GM18526 (cell line): Measurements from ENCODE around the gene BBS2.

Source experiments
- POLR2A ChIP-seq: IDR thresholded peaks from 3 replicates; pipeline ENCODE4 v1.6.1; 2011; ENCODE audit not compliant: insufficient read length; ENCODE audit errors: extremely low read depth

Gene BBS2

GRCh38 chr16:56539656-56540055 is 19.8 kb upstream of the BBS2 start:
- TF ChIP-seq POLR2A: no peak

- TF ChIP-seq POLR2A: no peak
These were observed 18.5 kb upstream of the BBS2 start for GRCh38 chr16:56538331-56538730.

GRCh38 chr16:56534847-56535383 is 15.1 kb upstream of the BBS2 start:
- TF ChIP-seq POLR2A: no peak

- TF ChIP-seq POLR2A: no peak
These were observed 12.9 kb upstream of the BBS2 start for GRCh38 chr16:56532714-56533113.

- no peak for TF ChIP-seq POLR2A
These were observed 11.0 kb upstream of the BBS2 start for GRCh38 chr16:56530872-56531271.

GRCh38 chr16:56525236-56525635 is 5.4 kb upstream of the BBS2 start:
- TF ChIP-seq POLR2A: no peak

- no peak for TF ChIP-seq POLR2A
These were observed 390 bp upstream of the BBS2 start for GRCh38 chr16:56520251-56520577.

GRCh38 chr16:56518425-56518824 is 1.4 kb downstream of the BBS2 start:
- no peak for TF ChIP-seq POLR2A

- no peak for TF ChIP-seq POLR2A
These were observed 2.6 kb downstream of the BBS2 start for GRCh38 chr16:56517206-56517605.

GRCh38 chr16:56515665-56516064 is 4.2 kb downstream of the BBS2 start:
- TF ChIP-seq POLR2A: no peak

GRCh38 chr16:56514845-56515244 is 5.0 kb downstream of the BBS2 start:
- TF ChIP-seq POLR2A: no peak

- no peak for TF ChIP-seq POLR2A
These were observed 5.9 kb downstream of the BBS2 start for GRCh38 chr16:56513972-56514371.

GRCh38 chr16:56513091-56513490 is 6.7 kb downstream of the BBS2 start:
- TF ChIP-seq POLR2A: no peak

GRCh38 chr16:56512025-56512424 is 7.8 kb downstream of the BBS2 start:
- TF ChIP-seq POLR2A: no peak

- no peak for TF ChIP-seq POLR2A
These were observed 9.3 kb downstream of the BBS2 start for GRCh38 chr16:56510544-56510943.

- TF ChIP-seq POLR2A: no peak
These were observed 12.9 kb downstream of the BBS2 start for GRCh38 chr16:56506941-56507340.

GRCh38 chr16:56505181-56505580 is 14.6 kb downstream of the BBS2 start:
- no peak for TF ChIP-seq POLR2A

- no peak for TF ChIP-seq POLR2A
These were observed 26.0 kb downstream of the BBS2 start for GRCh38 chr16:56493815-56494214.
